Mesenteric fat pad (tissue), 1 donor: ENCODE measurements around the gene SLC12A7. TPM values are rescaled to one million over a fixed set of nuclear protein-coding genes. Genes with fewer than 3 reads are reported as not detected.
"Not testable (repeated sequence)": the region's sequence is repeated elsewhere in the genome, so short reads cannot be mapped to it uniquely, and the experiment has no call there.

ENCODE experiments used
- DNase-seq: peaks from one replicate; pipeline ENCODE4 v3.0.0-alpha.2; 2020; ENCODE audit warnings: low spot score
- total RNA-seq: library from RNA; stranded (reverse); fragmentation: NEBNext Ultra II Directional; extraction: Animal tissue kit (Norgen Biotek cat#: 25700); gene quantifications from one replicate; pipeline ENCODE4 v1.2.1, GENCODE V29; 2021
- donor health status: DM: yes; HTN: yes; CAD: no.

The SLC12A7 gene
- total RNA-seq, 1 donor from 2014 or later: 39.4 TPM

DNA sequence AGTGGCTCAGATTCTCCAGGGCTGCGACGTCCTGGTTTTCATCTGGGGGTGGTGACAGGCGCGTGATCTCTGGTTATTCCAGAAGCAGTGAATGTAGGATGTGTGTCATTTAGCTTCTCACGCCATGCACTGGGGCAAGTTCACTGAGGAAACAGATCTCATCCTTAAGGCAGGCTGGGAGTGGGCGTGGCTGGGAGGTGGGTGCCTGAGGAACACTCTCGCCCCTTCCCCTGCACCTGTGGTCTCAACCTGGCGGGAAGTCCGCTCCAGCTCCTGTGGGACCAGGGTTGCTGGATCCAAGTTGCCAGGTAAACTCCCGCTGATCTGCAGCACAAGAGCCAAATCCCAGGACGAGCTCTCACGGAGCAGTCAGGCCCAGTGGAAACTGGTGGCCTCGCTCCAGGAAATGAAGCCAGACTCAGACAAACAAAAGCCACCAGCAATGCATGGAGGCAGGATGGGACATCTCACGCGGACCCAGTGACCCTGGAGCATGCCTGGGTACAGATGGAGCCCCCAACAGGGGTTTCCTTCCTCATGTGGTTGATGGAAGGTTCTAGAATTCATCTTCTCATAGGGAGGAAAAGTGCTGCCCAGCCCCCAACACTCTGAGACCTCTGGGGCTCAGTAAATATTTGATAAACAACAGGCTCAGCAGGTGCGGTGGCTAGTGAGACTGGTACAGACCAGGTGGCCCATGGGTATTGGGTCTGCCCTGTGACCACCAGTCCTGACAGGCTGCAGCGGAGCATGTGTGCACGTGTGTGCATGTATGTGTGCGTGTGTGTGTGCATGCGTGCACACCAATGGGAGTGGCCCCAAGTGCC, 16.3 kb upstream of the SLC12A7 start:
- DNase-seq: no peak

DNA sequence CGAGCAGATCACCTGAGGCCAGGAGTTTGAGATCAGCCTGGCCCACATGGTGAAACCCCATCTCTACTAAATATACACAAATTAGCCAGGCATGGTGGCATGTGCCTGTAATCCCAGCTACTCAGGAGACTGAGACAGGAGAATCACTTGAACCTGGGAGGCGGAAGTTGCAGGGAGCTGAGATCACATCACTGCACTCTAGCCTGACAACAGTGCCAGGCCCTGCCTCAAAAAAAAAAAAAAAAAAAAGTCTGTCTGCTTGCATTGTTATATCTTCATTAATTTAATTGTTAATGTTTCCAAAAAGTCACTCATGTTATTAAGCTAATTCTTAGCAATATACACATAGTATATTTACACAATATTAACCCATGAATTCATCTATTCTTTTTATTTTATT, 13.8 kb upstream of the SLC12A7 start:
- not testable (repeated sequence) for DNase-seq

DNA sequence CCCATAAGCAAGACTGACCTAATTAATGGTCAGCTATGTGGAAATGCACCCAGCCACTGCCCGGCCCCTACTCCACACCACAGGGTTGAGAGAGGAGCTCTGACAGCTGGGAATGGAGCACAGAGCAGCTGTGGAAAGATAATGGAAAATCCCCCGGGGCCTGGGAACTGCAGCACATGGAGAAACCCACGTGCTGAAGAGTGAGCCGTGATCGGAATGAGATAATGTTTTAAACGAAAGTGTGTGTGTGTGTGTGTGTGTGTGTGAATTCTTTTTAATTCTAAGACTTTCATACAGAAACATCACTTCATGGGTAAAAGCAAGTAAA, 13.1 kb upstream of the SLC12A7 start:
- no peak for DNase-seq

DNA sequence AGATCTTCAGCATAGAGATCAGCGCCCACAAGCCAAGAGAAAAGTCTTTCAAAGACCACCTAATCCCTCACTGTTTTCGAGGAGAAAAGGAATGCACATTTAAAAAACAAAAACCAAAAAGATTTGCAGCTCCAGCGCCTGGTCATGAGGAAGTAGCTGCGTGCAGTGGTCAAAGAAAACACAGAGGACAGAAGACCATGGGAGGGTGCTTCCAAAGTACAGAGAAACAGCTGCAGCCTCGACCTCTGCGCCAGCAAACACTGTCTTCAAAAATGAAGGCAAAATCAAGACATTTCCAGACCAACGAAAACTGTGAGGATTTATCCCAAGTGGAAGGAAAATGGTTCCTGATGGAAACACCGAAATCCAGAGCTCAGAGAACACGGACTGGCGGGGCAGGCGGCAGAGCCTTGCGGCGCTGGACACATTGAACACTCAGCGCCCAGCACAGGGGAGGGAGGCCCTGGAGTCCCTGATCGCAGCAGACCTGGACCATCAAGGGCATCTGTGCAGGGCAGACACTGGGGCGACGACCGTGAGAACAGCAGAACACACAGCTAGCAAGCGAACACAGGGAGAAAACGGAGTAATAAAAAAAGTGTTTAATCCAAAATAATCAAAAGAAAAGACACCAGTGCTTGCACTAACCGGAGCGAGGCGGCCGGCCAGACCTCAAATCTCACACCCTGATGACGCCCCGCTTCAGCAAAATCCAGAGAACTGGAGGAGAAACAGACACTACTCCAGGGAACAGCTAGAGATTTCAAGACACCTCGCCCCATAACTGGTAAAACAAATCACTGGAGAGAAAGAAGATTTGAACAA, 12.6 kb upstream of the SLC12A7 start:
- no peak for DNase-seq

DNA sequence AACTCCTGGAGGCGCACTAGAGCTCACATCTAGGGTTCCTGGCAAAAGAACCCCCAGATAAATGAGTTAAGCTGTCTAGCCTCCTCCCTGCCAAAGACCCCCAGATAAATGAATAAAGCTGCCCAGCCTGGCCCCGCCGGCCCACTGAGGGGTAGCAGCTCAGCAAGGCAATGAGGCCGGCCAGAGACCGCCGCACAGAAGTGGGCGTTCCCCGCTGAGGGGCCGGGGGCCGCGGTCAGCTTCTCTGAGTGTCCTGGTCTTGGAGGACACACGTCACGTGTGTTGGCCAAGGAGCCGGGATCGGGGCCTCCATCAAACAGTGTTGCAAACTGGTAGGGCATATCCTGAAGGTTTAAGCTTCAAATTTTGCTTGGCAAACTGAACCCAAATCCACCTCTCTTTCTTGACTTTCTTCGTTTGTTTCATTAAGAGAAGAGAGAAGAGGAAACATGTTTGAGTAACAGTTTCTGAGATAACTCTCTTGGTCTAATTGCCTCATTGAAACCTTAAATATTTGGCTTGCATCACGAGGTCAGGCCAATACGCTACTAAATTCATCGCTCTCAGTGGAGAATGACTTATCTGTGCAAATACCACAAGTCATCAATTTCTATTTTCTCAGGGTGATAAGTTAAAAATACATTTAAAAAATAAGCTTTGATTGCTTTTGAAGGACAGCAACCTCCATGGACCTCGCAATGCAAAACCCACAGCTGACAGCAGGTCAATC, 11.7 kb upstream of the SLC12A7 start:
- DNase-seq: no peak

DNA sequence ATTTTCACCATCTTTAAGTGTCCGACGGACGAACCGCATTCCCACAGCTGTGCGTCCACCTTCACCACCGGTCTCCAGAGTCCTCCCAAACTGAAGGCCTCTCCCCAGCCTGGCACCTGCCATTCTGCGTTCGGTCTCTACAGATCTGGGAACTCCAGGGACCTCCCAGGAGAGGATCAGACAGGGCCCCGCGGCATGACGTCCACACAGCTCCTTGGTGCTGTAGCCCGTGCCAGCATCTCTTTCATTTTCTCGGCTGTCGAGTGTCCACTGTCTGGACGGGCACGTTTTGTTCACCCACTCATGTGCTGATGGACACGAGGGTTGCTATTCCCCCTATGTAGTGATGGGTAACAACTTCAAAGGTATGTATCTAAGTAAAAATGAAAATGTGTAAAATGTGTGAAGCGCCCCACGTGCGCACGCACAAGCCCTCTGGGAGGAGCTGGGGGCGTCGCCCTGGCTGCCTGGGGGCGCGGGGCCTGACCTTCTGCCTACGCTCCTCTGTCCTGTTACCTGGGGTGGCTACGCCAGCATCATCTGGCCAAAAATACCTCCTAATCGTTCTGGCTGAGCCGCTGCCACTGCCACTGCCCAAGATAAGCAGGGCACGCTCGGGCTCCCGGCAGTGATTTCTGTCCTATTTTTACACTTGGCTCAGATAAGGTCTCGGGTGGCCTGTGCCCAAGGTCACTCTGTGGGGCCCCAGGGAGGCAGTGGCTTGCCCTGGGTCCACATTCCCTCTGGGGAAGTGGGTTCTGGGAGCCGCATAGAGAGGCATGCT, 10.8 kb upstream of the SLC12A7 start:
- DNase-seq: no peak

DNA sequence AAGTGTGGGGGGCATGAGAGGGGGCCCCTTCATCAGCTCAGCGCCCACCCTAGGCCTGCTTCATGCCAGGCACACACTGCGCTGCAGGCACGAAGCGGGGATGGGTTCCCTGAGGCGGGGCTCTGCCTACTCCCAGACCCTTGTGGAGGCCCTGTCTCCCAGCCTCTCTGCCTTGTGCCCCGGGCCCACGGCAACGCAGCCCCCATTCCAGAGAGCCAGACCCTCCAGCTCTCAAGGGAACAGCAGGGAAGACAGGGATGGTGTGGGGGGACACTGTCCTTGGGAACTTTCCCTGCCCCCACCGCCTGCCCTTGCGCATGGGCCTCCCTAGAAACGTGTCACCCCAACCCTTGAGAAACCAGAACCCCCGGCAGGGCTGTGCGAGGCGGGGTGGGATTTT, 10.0 kb upstream of the SLC12A7 start:
- no peak for DNase-seq

DNA sequence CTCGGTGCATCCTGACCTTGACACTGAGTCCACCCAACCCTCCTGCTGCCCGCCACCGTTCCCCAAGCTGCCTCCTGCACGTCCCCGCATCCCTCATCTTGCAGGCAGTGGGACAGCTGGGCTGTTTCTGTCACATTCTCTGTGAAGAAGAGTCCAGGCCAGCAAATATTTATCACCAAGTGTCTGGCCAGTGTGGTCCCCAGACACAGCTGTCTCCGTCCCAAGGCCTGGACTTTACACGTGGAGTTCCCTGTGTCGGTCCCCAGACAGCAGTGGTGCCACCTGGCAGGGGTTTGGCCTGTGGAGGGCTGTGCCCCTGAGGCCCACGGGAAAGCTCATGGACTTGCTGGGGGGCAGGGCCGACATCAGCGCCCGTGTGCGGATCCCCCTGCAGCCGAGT, 9.2 kb upstream of the SLC12A7 start:
- no peak for DNase-seq

DNA sequence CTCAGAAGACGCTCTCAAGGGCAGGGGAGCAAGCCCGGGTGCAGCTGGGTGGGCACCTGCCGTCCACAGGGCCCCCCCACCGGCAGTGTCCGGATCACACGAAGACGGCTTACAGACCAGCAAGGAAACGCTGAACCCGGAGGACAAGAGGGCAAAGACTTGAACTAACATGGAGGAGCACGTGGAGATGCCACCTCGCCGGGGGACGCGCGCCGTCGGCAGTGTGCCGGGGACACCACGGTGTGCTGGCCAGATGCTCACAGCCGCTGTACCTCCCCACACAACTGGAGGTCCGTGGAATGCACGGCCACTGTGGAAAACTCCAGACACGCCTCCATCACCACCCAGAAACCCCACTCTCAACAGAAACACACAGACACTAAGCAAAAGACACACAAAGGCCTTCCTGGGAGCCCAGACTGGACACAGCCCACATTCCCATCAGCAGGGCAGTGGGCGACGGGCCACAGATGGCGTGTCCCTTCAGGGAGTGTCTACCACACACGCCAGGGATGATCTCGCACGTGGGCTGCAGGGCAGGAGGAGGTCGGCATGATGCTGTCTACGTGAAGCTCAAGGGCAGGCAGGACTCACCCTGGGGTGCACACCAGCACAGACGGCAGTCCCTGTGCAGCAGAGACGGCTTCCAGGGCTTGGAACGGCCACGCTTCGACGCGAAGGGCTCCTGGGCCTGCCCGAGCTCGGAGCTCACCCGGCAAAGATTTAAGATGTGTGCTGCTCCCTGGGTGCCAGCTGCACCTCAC, 8.6 kb upstream of the SLC12A7 start:
- no peak for DNase-seq

DNA sequence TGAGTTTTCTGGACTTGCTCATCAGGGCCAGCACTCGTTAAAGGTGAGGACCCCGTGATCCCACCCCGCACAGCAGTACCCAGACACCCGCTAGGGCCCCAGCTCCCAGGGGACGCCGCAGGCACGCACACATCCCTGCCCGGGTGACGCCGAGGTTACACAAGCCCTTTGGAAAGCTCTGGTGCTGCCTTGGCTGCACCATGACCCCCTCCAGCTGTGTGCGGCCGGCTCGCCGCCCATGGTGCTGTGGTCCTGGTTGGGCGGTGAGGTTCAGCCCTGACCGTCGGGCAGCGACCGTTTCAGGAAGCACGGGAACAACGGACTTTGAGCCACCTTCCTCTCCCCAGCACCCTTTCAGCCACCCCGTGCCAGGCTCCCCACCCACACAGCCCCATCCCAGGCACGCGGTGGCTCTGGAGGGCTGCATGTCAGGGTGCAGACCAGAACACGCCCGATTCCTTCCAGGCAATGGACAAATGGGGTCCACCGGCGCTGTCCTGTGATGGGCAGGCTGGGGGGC, 7.5 kb upstream of the SLC12A7 start:
- DNase-seq: no peak

DNA sequence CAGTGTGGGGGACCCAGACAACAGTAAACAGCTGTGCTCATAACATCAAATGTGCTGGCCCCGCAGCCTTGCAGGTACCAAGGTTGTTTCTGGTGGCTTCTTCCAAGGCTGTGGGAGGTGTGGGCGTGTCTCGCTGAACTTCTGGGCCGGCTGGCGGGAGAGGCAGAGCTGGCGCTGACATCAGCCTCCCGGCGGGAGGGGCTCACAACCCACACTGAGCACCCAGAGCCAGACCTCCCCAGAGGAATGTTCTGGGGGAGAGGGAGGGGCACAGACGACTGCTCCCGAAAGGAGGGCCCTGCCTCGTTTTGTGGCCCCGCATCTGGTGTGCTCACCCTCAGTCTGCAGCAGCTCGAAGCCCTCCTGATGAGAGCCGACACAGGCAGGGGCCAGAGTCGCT, 6.9 kb upstream of the SLC12A7 start:
- no peak for DNase-seq

DNA sequence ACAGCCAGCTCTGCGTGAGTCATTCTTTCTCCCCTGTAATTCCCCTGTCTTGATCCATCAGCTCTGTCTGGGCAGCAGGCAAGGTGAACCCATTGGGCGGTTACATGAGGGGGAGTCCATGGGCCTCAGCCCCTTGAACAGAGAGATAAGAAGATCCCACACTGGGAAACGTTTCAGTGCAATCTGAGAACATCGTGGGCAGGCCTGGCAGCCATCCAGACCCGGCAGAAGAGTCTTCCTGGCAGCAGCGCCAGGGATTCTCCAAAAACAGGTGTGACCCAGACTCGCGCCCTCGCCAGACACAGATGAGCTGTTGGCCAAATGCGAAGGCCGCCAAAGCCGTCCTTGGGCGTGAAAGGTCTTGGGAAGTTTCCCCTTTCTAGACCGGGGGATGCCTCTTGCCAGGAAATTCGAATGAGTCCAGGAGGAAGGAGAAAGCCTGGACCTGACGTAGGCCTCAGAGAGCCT, 6.4 kb upstream of the SLC12A7 start:
- DNase-seq: no peak

DNA sequence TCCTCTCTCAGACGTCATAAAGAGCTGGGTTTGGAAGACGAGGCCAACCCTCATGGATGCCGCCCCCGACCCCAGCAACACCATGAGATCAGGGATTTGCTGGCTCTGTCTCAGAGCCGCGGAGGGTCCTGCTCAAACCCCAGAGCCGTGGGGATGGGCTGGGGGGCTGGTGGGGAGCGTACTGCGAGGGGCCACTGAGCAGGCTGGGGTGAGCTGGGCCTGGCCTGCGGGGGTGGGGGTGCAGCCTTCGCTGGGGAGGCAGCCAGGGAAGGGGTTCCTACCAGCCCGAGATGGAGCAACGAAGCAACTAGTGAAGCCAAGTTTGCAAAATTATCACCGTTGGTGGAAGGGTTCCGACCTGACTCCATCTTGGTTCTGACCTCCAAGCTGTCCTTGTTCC, 5.1 kb upstream of the SLC12A7 start:
- DNase-seq: no peak

DNA sequence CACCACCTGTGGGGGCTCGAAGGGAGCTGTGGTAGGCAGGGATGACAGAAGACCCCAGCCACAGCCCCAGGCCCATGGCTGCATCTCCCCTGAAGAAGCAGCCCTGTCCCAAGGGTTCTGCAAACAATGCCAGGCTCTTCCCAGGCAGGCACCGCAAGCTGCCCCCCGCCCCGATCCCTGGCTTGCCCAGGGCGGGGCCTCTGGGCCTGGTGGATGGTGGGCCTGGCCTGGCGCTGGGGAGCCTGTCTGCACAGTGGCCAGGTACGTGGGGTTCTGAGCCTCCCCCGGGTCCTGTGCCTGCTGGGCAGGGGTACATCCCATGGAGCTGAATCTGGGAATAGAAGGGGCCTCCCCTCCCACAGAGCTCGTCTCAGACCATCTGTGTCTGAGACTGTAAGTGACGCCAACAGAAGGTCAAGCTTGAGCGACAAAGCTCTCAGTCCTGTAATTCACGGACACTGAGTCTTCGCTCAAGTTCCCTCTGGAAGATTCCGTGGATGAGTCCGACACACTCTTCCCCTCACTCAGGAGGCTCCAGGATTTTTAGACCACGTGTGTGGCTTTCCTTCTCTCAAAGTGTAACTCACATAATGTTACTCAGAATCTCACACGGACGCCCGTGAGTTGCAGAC, 4.4 kb upstream of the SLC12A7 start:
- DNase-seq: no peak

DNA sequence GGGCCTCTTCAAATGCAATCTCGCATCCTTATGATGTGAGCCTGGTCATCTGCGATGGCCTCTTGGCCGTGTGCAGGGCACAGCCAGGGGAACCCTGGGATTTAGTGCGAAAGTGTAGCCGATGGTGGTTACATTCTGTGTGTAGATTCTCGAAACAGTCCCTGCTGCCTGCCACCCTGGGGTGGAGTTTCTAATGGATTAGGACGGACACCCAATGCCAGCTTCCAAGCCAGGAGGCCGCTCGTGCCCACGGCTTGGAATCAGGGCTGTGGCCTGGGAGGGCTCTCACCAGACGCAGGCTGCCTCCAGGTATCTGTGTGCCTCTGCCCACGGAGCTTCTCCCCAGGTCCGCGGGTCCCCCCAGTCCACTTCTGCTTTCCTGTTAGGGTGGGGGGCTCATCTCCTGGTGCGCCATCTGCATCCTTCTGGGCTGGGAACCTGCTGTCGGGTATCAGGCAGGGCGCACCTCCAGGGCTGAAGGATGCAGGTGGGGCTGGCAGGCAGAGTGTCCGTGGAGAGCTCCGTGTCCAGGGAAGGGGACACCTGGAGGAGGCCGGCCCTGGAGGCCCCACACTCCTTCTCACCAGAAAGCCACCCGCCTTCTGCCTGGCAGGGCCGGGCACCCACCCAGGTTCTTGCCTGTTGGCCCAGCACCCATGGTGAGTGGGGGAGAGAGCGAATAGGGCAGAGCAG, 3.4 kb upstream of the SLC12A7 start:
- no peak for DNase-seq

DNA sequence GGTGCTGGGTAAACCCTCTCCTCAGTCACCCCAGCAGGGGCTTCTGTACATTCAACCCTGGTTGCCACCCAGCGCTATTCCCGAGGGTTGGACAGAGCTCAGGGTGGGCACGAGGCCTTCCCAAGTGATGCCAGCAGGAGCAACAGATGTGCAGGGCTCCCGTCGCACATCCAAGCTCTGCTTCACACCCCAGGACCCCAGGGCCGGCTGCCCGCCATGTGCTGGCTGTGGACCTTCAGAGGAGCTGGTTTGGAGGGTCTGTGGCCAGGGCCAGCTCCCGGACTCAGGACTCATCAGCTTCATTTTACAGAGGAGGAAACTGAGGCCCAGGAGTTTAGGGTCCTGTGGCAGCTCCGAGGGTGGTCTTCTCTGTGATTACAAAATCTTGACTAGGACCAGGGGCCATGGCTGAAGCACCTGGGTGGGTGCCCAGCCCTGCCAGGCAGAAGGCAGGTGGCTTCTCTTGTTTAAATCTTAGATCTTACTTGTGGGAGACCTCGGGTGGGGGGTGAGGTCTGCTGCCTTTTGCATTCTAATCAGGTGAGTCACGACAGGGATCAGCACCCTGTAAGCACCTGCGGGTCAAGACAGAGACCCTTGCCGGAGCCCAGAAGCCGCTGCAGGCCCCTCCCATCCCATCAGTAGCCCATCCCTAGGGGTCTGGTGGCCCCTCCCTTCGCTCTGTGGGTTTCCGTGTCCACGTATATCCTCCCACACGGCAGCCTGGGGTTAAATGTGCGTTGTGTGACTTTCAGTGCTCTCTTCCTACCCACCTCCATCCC, 2.1 kb upstream of the SLC12A7 start:
- DNase-seq: no peak

DNA sequence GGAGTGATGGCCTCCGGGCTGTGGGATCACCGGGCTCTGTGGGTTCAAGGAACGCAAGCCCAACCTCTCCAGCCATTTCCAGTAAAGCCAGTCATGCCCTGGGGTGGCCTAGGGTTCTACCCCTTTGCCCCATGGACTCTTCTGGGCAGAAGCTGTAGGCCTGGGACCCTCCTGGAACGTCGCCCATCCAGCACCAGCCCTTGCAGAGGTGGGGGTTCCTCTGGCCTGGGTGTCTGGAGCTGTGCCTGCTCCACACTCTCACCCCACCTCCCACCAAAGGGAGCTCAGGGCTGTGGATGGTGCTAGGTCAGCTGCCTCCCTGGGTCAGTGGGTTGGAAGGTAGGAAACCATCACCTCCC, 1.4 kb upstream of the SLC12A7 start:
- no peak for DNase-seq

DNA sequence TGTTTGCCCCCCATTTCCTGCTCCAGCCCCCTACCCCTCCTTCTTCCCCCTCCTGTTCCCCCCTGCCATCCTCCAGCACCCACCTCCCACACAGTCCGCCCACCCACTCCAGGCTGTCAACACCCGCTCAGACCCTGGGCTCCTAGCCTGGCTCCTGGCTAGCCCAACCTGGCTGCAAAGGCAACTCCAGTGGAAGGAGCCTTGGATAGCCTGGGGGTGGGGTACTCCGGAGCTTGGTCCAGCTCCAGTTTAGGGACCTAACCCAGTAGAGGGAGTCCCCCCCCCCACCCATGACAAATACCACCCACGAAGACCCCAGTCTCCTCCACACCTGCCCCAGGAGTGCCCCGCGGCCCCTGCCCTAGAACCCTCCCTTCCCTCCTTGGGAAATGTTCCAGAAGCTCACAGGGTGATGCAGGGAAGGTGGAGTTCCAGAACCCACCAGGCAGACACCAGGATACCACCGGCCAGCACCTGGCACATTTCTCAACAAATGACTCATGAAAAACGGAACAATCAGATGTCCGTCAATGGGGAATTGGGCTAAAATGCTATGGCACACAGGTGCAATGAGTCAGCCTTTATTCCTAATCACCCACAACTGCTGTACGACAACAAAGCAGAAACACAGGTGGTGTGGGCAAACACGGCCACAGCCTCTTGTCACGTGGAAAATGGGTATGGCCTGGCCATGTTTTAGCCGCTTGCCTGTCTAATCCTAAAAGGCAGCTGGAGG, 901 bp upstream of the SLC12A7 start:
- DNase-seq: no peak
